Activated naive CD8-positive, alpha-beta T cell treated with anti-CD3 and anti-CD28 coated beads, Interleukin-2, amount 50 U/mL, for 24 hours (primary cell): ENCODE results near the gene SH3RF3.

Source experiments
- ATAC-seq: fragments of 150-1000 bp; cut with Tn5 transposase; one replicate; pipeline ENCODE4 v1.10.0; 2021
- DNase-seq: peaks from one replicate; pipeline ENCODE4 v3.0.0; 2021
- H3K27ac Mint-ChIP-seq: one replicate; pipeline ENCODE4 v1.8.0; 2021; ENCODE audit warnings: mild to moderate bottlenecking, mixed read lengths
- H3K27me3 Mint-ChIP-seq: one replicate; pipeline ENCODE4 v1.8.0; 2021; ENCODE audit warnings: mixed read lengths
- H3K36me3 Mint-ChIP-seq: one replicate; pipeline ENCODE4 v1.8.0; 2021; ENCODE audit warnings: low read depth, mixed read lengths
- H3K4me1 Mint-ChIP-seq: one replicate; pipeline ENCODE4 v1.8.0; 2021; ENCODE audit warnings: mixed read lengths
- H3K4me3 Mint-ChIP-seq: one replicate; pipeline ENCODE4 v1.8.0; 2021; ENCODE audit warnings: mild to moderate bottlenecking, moderate library complexity, mixed read lengths
- H3K9me3 Mint-ChIP-seq: one replicate; pipeline ENCODE4 v1.8.0; 2021; ENCODE audit warnings: mixed read lengths

Gene SH3RF3

GRCh38 chr2:109337221-109337620, 208.2 kb downstream of the SH3RF3 start:
- H3K9me3 Mint-ChIP-seq = no peaks in the 10 kb centered on the region
- DNase-seq (no peak), ATAC-seq (no peak)
- H3K4me3 Mint-ChIP-seq = no peak overlapping the region
- H3K27ac Mint-ChIP-seq = no peak overlapping the region
- no peaks in the 10 kb centered on the region for H3K27me3 Mint-ChIP-seq
- no peaks in the 10 kb centered on the region for H3K36me3 Mint-ChIP-seq
- peaks cover 46% of the 10 kb centered on the region for H3K4me1 Mint-ChIP-seq

- no peaks in the 10 kb centered on the region for H3K36me3 Mint-ChIP-seq
- H3K27ac Mint-ChIP-seq = no peak overlapping the region
- no peak for DNase-seq
- no peaks in the 10 kb centered on the region for H3K9me3 Mint-ChIP-seq
- ATAC-seq = no peak
- no peaks in the 10 kb centered on the region for H3K27me3 Mint-ChIP-seq
- no peak overlapping the region for H3K4me3 Mint-ChIP-seq
- H3K4me1 Mint-ChIP-seq = peaks cover 29% of the 10 kb centered on the region
Measured at GRCh38 chr2:109339519-109339966, 210.5 kb downstream of the SH3RF3 start.

- Mint-ChIP-seq H3K36me3 (no peaks in the 10 kb centered on the region), H3K4me1 (peaks cover 23% of the 10 kb centered on the region), H3K9me3 (no peaks in the 10 kb centered on the region), H3K27ac (no peak overlapping the region), H3K27me3 (no peaks in the 10 kb centered on the region), H3K4me3 (no peak overlapping the region)
- DNase-seq (no peak), ATAC-seq (no peak)
Measured at GRCh38 chr2:109340381-109340780, 211.4 kb downstream of the SH3RF3 start.

- Mint-ChIP-seq H3K9me3 (no peaks in the 10 kb centered on the region), H3K4me3 (no peak overlapping the region), H3K4me1 (peaks cover 13% of the 10 kb centered on the region), H3K36me3 (no peaks in the 10 kb centered on the region), H3K27ac (no peak overlapping the region), H3K27me3 (no peaks in the 10 kb centered on the region)
- no peak for ATAC-seq
- no peak for DNase-seq
Measured at GRCh38 chr2:109341355-109342255, 212.6 kb downstream of the SH3RF3 start.

GRCh38 chr2:109342256-109342850, 213.3 kb downstream of the SH3RF3 start:
- H3K4me1 Mint-ChIP-seq = peaks cover 14% of the 10 kb centered on the region
- no peak overlapping the region for H3K27ac Mint-ChIP-seq

GRCh38 chr2:109342930-109343329, 213.9 kb downstream of the SH3RF3 start:
- DNase-seq = no peak
- no peak for ATAC-seq
- no peak overlapping the region for H3K27ac Mint-ChIP-seq
- H3K9me3 Mint-ChIP-seq = no peaks in the 10 kb centered on the region
- no peaks in the 10 kb centered on the region for H3K27me3 Mint-ChIP-seq
- H3K4me3 Mint-ChIP-seq = no peak overlapping the region
- peaks cover 15% of the 10 kb centered on the region for H3K4me1 Mint-ChIP-seq
- no peaks in the 10 kb centered on the region for H3K36me3 Mint-ChIP-seq

More at GRCh38 chr2:109342256-109342850, 213.3 kb downstream of the SH3RF3 start:
- ATAC-seq (no peak), DNase-seq (no peak)
- Mint-ChIP-seq H3K27me3 (no peaks in the 10 kb centered on the region), H3K36me3 (no peaks in the 10 kb centered on the region), H3K9me3 (no peaks in the 10 kb centered on the region), H3K4me3 (no peak overlapping the region)

- ATAC-seq (no peak), DNase-seq (no peak)
- Mint-ChIP-seq H3K4me3 (no peak overlapping the region), H3K27ac (no peak overlapping the region), H3K27me3 (no peaks in the 10 kb centered on the region), H3K4me1 (peaks cover 20% of the 10 kb centered on the region), H3K9me3 (no peaks in the 10 kb centered on the region), H3K36me3 (no peaks in the 10 kb centered on the region)
Measured at GRCh38 chr2:109343460-109343859, 214.5 kb downstream of the SH3RF3 start.

GRCh38 chr2:109344270-109344805, 215.3 kb downstream of the SH3RF3 start:
- Mint-ChIP-seq H3K4me1 (peaks cover 29% of the 10 kb centered on the region), H3K9me3 (no peaks in the 10 kb centered on the region), H3K27ac (peak overlapping the region; percentile 46), H3K36me3 (no peaks in the 10 kb centered on the region), H3K4me3 (no peak overlapping the region), H3K27me3 (no peaks in the 10 kb centered on the region)
- no peak for ATAC-seq
- no peak for DNase-seq

GRCh38 chr2:109345091-109345490, 216.1 kb downstream of the SH3RF3 start:
- H3K4me3 Mint-ChIP-seq = no peak overlapping the region
- no peaks in the 10 kb centered on the region for H3K27me3 Mint-ChIP-seq
- DNase-seq (no peak), ATAC-seq (no peak)
- no peaks in the 10 kb centered on the region for H3K9me3 Mint-ChIP-seq
- no peak overlapping the region for H3K27ac Mint-ChIP-seq
- peaks cover 35% of the 10 kb centered on the region for H3K4me1 Mint-ChIP-seq
- H3K36me3 Mint-ChIP-seq = no peaks in the 10 kb centered on the region

GRCh38 chr2:109345653-109346480, 216.9 kb downstream of the SH3RF3 start:
- no peaks in the 10 kb centered on the region for H3K27me3 Mint-ChIP-seq
- no peak overlapping the region for H3K4me3 Mint-ChIP-seq
- H3K27ac Mint-ChIP-seq = no peak overlapping the region
- H3K36me3 Mint-ChIP-seq = no peaks in the 10 kb centered on the region
- no peak for DNase-seq
- no peak for ATAC-seq
- no peaks in the 10 kb centered on the region for H3K9me3 Mint-ChIP-seq
- H3K4me1 Mint-ChIP-seq = peaks cover 37% of the 10 kb centered on the region

GRCh38 chr2:109346601-109347228, 217.7 kb downstream of the SH3RF3 start:
- H3K27me3 Mint-ChIP-seq = no peaks in the 10 kb centered on the region
- no peak overlapping the region for H3K4me3 Mint-ChIP-seq
- no peaks in the 10 kb centered on the region for H3K36me3 Mint-ChIP-seq
- no peak overlapping the region for H3K27ac Mint-ChIP-seq
- H3K4me1 Mint-ChIP-seq = peaks cover 35% of the 10 kb centered on the region
- no peaks in the 10 kb centered on the region for H3K9me3 Mint-ChIP-seq
- ATAC-seq (no peak), DNase-seq (no peak)

GRCh38 chr2:109347626-109348025, 218.6 kb downstream of the SH3RF3 start:
- no peak overlapping the region for H3K27ac Mint-ChIP-seq

GRCh38 chr2:109348190-109348589, 219.2 kb downstream of the SH3RF3 start:
- H3K27me3 Mint-ChIP-seq = no peaks in the 10 kb centered on the region
- H3K27ac Mint-ChIP-seq = no peak overlapping the region
- H3K36me3 Mint-ChIP-seq = no peaks in the 10 kb centered on the region

More at GRCh38 chr2:109347626-109348025, 218.6 kb downstream of the SH3RF3 start:
- DNase-seq = no peak
- H3K9me3 Mint-ChIP-seq = no peaks in the 10 kb centered on the region
- H3K4me3 Mint-ChIP-seq = no peak overlapping the region
- no peaks in the 10 kb centered on the region for H3K36me3 Mint-ChIP-seq
- no peaks in the 10 kb centered on the region for H3K27me3 Mint-ChIP-seq
- peaks cover 35% of the 10 kb centered on the region for H3K4me1 Mint-ChIP-seq
- ATAC-seq = no peak

More at GRCh38 chr2:109348190-109348589, 219.2 kb downstream of the SH3RF3 start:
- ATAC-seq (no peak), DNase-seq (no peak)
- Mint-ChIP-seq H3K4me3 (no peak overlapping the region), H3K9me3 (no peaks in the 10 kb centered on the region), H3K4me1 (peaks cover 35% of the 10 kb centered on the region)
